HG02852 (cell line): ENCODE measurements around the gene ADGRL3.
"Not testable (repeated sequence)": the region's sequence is repeated elsewhere in the genome, so short reads cannot be mapped to it uniquely, and the experiment has no call there.

Source experiments
- ATAC-seq: cut with Tn5 transposase; IDR thresholded peaks from one replicate; pipeline ENCODE4 v1.9.1; 2021; ENCODE audit warnings: mild to moderate bottlenecking, moderate library complexity; ENCODE audit not compliant: unreplicated experiment

Gene ADGRL3

DNA sequence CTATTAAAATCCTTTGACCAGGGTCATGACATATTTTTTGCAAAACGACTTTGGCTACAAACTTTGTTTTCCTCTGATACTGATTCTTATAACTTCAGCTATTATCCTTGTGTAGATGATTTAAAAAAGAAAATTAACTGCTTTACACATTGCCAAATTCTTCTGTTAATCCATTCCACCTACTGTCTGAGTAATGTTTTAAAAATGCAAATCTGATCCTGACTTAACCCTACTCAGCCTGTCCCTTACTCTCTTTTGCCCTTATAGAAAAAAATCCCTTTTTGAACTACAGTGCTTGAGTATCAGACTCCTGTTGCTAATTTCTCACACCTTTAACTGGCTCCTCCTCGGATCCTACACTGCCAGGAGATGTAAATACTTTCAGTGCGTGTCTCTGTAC is 723.1 kb downstream of the ADGRL3 start:
- ATAC-seq: no peak

DNA sequence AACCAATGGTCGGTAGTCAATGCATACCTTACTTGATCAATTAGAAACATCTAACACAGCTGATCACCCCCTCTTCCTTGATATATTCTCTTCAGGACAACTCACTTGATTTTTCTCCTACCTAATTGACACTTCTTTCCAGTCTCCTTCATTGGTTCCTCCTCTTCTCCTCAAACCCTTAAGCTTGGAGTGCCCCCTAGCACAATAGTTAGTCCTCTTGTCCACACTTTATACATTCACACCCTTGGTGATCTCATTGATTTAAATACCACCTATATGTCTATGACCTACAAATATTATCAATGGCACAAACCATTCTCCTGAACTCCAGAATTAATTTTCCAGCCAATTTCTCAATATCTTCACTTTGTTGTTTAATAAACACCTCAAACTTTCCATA is 724.0 kb downstream of the ADGRL3 start:
- no peak for ATAC-seq

DNA sequence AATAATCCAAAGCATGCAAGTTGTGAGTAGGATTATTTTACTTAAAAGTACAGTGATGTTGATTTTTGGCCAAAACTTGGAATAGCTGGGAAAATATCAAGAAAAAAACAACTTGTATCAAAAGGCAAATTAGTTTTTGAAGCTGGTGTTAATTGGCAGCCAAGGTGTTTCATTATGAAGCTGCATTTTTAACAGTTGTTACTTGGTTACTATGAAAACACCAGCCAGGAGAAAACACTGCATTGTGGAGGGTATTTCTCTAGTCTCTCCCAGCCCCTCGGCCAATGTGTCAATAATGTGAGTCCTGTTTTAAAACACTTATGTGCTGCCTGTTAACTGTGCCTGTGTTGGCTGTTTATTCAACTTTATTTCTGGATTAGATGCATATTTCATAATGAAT is 733.4 kb downstream of the ADGRL3 start:
- ATAC-seq: no peak

DNA sequence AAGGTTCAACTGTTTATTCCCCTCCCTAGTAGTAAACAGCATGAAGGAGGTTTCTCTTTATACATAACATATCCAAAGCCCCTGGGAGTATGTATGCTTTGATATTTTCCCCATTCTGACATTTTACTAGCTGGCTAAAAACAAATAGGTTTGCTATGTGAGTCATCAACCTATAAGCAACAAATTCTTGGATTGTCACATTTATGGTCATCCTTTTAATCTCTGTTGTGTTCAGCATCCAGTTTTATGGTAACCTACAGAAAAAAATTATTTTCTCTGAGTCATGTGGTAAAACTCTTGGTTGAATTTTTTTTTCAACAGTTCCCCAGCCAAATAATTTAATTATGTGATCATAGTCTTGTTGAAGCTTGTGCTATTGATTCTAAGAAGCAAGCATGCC is 734.1 kb downstream of the ADGRL3 start:
- ATAC-seq: no peak

DNA sequence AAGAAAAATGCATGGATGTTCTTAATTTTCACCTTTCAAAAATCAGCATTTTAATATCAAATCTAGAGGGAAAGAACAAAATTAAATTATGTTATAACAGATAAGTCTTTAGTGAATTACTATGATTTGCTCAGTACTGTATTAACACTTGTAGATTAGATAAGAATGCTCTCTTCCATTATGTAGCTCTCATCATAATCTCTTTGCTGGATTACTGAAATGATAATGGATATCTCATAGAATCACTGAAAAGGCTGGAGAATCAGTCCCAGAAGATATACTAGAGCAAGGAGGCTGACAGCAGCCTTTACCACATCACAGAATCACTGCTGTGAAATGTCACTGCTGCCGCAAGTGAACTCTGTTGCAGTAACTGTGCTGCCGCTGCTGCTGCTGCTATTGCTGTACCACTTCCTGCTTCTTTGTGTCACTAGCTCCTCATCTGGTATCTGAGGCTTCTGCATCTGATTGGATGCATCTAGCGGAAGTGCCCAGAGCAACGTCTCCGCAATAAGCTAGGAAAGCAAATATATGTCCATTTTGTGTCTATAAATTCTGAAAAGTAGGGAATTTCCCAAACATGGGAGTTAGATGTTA is 738.2 kb downstream of the ADGRL3 start:
- no peak for ATAC-seq

DNA sequence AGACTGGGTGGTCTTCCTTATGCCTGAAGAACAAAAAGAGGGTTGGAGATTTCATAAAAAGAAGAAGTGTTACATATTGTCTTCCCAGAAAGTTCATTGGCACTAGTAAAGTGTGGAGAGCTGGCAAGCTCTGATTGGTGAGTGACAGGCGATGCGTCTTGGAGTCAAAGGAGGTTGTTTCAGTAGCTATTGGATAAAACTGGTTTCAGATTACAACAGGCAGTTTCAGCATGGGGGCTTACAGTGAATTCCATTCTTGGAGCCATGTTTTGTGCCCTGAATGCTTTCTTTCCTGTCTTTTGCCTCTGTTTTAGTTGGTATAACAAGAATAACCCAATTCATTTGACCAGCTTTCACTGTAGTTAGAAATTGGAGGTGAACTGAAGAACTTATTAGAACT is 750.5 kb downstream of the ADGRL3 start:
- ATAC-seq: no peak

DNA sequence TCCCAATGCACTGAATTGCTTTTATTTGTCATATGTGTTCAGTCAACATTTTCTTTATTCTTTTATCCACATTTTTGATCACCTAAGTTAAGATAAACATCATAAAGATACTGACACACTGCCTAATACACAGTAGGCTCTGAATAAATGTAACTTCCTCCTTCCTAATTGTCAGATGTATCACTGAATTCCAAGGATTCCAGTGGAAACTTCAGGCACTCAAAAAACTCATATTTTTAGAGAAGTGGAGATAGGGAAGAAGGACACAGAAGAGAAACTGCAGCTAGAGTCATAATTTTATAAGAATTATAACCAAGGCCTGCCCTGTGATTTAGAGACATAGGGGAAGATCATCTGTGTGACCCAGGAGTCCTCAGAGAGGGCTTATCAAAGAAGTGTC is 753.3 kb downstream of the ADGRL3 start:
- no peak for ATAC-seq

DNA sequence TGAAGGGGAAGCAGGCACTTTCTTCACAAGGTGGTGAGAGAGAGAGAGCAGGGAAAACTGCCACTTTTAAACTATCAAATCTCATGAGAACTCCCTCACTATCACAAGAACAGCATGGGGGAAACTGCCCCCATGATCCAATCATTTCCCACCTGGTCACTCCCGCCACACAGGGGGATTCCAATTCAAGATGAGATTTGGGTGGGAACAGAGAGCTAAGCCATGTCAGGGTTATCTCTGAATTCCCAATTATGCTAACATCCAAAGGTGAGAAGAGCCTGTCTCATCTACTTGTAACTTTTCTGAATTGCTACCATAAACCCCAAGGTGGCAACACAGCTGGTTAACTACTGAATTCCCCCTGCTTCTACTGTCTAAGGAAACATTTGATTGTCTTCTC is 758.5 kb downstream of the ADGRL3 start:
- ATAC-seq: no peak

DNA sequence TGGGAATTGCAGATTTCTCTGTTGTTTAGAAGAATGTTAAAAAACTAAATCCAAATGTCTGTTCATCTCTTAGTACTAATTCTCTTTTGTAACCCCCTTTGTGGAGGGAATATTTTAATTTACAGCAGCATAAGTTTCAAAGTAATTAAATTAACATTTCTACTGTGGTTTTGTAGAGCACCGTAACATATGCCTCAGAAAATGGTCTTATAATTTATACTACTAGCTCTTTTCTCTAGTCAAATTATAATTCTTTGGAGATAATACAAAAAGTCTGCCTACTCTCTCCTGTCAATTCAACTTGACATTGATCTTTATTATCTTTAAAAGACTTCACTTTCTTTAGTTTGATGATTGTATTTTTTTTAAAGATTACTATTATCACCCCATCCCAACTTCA is 759.0 kb downstream of the ADGRL3 start:
- ATAC-seq: no peak

DNA sequence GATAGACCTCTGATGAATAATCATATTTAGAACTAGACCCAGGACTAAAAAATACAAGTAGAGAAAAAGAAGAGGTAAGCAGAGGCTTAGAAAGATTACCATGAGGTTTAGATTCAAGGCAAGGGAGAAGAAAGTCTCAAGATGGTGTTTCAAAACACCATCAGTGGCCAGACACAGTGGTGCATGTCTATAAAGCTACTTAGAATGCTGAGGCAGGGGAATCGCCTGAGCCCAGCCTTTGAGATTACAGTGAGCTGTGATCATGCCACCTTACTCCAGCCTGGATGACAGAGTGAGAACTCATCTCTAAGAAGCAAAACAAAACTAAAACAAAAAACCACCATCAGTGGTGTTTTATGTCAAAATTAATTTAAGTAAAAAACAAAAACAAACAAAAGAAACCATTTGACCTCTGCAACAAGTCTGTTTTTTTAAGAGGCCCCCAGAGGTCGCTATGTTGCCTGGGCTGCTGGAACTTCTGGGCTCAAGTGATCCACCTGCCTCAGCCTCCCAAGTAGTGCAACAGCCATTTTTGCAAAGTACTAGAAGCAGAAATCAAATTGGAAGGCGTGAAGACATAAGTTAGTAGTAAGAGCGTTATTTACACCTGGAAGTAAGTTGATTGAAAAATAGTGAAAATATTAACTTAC is 784.3 kb downstream of the ADGRL3 start:
- ATAC-seq: no peak

DNA sequence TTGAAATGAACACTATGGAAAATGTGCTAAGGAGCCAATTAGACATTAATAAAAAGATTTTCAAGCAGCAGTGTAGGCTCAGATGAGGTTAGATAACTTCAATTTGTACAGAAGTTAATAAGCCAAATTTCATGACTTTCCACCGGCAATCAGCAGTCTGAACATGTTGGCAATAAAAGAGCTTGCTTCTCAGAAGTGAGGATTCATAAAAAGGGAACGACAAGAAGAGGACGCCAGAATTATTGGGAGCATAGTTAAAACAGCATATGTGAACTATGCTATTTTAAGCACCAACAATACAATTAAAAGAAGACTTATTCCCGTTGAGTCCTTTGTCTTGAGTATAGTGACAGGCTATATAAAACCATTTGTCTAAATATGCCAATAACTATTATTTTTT is 785.3 kb downstream of the ADGRL3 start:
- no peak for ATAC-seq

DNA sequence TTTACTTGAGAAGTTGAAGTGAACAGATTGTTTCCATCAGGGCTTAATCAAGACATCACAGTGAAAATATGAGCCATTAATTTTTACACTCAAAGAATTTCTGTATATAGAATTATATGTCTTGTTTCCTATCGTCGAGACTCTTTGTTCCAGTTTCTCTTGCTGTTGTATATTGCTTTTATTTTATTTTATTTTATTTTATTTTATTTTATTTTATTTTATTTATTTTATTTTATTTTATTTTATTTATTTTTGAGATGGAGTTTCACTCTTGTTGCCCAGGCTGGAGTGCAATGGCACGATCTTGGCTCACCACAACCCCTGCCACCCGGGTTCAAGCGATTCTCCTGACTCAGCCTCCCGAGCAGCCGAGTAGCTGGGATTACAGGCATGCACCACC is 786.8 kb downstream of the ADGRL3 start:
- not testable (repeated sequence) for ATAC-seq

DNA sequence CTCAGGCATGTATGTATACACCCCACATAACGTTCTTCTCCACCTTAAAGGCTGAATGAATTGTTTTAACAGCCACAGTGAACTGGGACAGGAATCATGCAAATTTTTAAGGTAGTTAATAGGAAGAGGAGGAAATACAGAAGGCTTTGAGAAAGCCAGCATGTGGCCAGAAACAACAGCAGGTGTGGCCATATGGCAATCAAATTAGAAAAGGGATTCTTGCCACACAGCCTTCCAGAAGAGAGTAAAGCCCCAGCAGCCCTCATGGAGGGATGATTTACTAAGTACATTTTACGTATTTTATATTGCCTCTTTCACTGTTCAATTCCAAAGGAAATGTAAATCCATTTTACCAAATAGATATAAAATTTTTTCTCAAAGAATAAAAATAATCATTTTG is 792.2 kb downstream of the ADGRL3 start:
- no peak for ATAC-seq

DNA sequence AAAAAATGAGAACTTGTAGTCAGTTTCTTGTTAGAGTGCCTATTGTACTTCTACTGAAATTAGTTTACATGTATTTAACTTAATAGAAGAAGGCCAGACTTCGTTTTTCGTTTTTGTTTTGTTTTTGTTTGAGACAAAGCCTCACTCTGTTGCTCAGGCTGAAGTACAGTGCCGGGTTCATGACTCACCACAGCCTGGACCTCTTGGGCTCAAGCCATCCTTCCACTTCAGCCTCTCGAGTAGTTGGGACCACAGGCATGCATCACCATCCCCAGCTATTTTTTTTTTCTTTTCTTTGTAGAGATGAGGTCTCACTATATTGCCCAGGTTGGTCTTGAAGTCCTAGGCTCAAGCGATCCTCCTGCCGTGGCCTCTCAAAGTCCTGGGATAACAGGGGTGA is 793.9 kb downstream of the ADGRL3 start:
- no peak for ATAC-seq

DNA sequence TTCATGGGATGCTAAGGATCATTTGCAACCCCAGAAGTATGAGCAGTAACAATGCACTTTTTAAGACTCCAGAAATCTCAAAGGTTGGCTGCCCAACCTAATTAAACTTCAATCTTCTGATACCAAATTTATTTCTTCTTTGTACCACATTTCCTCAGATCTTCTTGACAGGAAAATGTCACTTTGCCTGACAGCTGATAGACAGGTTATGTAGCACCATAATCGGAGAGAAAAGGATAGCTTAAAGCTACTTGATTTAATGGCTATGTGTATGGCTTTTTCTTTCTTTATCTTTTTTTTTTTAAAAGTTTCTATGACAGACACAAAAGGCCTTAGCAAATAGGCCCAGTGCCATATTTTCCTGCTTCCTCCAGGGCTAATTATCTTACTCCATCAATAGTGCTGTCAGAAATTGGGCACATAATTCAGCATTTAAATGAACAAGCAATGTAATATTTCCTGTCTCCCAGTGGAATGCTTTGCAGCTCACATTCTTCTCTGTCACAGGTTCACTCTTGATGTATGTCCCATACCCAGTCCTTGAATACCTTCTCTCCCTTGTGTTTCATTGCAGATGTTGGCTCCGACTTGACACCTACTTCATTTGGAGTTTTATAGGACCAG is 795.7 kb downstream of the ADGRL3 start:
- ATAC-seq: no peak

DNA sequence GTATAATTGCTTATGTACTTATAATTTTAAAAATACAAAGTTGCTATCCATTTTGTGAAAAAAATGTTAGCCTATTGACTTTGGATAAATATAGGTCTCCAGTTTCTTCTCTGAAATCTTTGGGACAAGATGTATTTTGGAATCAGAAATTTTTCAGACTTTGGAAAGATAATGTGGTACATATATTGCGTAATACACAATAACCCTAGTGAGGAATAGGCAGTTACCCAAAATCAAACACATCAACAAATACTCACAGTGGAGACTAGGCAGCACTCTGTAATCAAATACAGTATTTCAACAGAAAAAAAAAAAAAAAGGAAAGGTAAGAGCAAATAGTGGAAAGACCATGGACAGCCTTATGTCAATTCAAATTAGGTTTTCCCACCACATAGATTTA is 796.8 kb downstream of the ADGRL3 start:
- no peak for ATAC-seq

DNA sequence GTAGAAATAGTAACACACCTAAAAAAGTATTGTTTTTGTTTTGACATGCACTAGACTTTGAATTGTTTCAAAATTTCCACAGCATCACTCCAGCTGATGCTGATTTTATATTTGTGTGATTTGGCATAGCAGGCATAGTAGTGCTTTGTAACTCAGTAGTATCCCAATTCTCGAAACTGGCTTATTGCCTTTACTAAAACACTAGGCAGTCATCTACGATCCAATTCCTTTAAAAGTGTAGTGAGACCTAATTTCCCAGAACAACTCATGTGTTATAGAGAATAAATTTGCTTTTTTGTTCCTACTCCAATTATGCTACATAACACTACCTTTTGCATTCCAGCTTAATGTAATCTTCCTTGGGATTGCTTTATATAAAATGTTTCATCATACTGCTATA is 797.7 kb downstream of the ADGRL3 start:
- no peak for ATAC-seq

DNA sequence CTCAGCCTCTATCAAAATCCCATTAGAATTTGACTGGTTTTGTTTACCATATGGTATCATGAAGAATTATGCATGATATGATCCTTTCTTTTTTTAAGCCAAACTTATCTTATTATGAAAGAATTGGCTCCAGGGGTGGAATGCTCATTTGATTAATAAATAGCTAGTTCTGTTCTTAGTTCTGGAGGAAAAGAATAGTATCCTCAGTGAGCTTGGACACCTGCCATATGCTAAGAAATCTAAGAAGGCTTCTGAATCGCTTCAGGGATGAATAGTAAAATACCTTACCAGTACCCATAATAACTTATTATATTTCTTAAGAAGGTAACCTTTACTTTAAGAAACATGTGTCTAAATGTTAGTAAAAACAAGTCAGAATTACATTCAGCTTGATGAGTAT is 803.6 kb downstream of the ADGRL3 start:
- no peak for ATAC-seq

DNA sequence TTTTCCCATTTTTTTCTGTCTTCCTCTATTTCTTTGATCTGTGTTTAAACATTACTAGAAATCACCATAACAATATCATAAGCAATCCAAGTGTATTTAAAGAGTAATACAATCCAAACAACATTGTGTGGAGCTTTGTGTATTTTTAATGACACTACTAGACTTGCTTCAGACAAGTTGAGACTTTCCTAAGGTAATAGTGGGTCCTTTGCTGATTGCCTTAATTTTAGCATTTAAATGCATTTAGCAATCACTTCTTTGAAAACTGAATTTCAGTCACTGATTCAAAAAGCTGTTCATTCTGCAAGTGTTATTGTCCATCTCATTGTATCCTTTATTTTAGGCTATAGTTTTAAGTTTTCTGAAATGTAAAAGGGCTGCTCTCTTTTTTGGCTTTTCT is 804.8 kb downstream of the ADGRL3 start:
- ATAC-seq: no peak

DNA sequence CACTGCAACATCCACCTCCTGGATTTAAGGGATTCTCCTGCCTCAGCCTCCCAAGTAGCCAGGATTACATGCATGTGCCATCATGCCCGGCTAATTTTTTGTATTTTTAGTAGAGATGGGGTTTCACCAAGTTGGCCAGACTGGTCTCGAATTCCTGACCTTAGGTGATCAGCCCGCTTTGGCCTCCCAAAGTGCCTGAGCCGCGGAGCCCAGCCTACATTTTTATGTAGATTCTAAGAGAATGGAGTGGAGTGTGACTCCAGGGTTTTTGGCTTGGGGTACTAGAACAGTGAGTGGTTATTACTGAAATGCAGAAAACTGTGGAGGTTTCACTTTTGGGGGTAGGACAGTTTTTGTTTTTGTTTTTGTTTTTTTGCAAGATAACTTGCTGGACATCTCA is 806.0 kb downstream of the ADGRL3 start:
- ATAC-seq: no peak

DNA sequence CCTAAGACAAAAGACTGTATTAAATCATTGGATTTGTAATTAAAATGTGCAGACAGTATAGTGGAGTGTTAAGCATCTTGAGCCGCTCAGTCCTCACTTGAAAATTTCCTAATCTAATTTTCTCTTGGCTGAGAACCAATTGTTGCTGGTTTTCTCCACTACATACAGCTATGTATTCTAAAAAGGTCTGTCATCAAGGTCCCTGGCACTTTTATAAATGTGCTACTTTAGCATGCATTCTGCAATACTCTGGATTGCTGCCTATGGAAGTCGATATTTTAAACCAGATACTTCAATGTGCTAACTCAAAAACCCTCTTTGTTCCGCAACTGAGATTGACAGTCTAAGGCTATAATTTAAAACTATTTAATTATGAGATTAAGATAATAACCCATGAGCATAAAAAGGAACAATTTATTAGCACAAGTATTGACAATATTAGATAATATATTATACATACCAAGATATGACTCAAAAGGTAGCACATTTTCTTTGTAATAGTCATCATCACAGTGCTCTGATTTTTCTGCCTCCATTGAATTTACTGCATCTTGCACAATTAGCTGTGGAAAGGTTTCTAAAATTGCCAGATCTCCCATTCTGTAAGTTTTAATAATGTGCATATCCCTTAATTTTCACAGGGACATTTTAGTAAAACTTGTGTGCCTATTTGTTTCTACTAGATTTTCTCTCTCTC is 815.1 kb downstream of the ADGRL3 start:
- no peak for ATAC-seq

DNA sequence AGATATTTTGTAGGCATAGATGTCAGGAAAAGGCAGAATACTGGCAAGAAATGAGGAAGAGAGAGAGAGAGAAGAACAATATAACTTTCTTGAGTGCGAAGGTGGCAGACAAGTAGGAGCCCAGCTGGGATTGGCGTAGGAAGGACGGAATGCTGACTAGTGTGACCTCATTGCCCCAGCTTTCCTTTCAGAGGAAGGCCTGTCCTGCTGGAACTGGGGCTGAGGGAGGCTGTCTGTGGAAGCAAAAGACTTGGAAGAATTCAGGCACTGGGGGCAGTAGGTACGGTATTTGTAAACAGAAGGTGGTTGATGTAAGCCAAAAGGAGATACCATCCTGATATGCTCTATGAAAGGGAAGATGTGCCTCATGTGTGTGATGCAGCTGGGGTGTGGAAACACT is 818.4 kb downstream of the ADGRL3 start:
- ATAC-seq: no peak
